ENCODE results near the gene ARMC12. TPM values are rescaled to one million over a fixed set of nuclear protein-coding genes. Genes with fewer than 3 reads are reported as not detected.

Gene ARMC12
- total RNA-seq, 4 donors from 2014 or later, result 0.69 to 3.2 (median 1.2) TPM; not detected in 1

- no peak for TF ChIP-seq CTCF (IDR thresholded peaks at IDR 0.05)
- DNase-seq (ENCODE audit: low spot score) (no peak), ATAC-seq (ENCODE audit: low FRiP score) (no peak)
These were observed 17.9 kb upstream of the ARMC12 start for GRCh38 chr6:35718911-35719381.

GRCh38 chr6:35719404-35719829 is 17.4 kb upstream of the ARMC12 start:
- DNase-seq (ENCODE audit: low spot score) (no peak), ATAC-seq (ENCODE audit: low FRiP score) (no peak)
- no peak for TF ChIP-seq CTCF (IDR thresholded peaks at IDR 0.05)

GRCh38 chr6:35719830-35720733 is 16.8 kb upstream of the ARMC12 start:
- no peak for DNase-seq (ENCODE audit: low spot score)
- peak; percentile 19 for ATAC-seq (ENCODE audit: low FRiP score)
- no peak for TF ChIP-seq CTCF (IDR thresholded peaks at IDR 0.05)

GRCh38 chr6:35722121-35722761 is 14.6 kb upstream of the ARMC12 start:
- DNase-seq (ENCODE audit: low spot score) (no peak), ATAC-seq (ENCODE audit: low FRiP score) (no peak)
- no peak for TF ChIP-seq CTCF (IDR thresholded peaks at IDR 0.05)

GRCh38 chr6:35723587-35723986 is 13.2 kb upstream of the ARMC12 start:
- no peak for DNase-seq (ENCODE audit: low spot score)
- TF ChIP-seq CTCF (IDR thresholded peaks at IDR 0.05), result no peak
- ATAC-seq (ENCODE audit: low FRiP score), result no peak

GRCh38 chr6:35724059-35724458 is 12.8 kb upstream of the ARMC12 start:
- no peak for ATAC-seq (ENCODE audit: low FRiP score)
- no peak for TF ChIP-seq CTCF (IDR thresholded peaks at IDR 0.05)
- no peak for DNase-seq (ENCODE audit: low spot score)
